ENCODE results near the gene DISC1.
"Not testable (repeated sequence)": the region's sequence is repeated elsewhere in the genome, so short reads cannot be mapped to it uniquely, and the experiment has no call there.

Gene DISC1

DNA sequence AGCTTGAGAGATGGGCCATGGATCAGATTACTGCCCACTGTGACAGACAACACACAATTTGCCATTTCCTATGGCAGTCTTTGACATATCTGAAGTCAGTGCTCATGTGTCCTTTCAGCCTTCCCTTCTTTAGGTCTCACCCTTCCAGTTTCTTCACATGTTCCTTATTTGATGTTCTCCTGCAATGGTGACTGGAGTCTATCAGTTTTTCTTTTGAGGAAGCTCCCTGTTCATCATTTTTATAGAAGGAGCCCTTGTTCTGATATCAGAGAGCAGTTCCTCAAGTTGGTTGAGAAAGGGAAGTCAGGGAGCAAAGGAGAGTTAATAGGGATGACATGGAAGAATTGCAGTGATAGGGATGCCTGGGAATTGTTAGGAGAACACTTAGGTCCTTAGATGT is 42.2 kb downstream of the DISC1 start:
- no peak for DNase-seq (ENCODE audit: low read depth in 2 of 2)

DNA sequence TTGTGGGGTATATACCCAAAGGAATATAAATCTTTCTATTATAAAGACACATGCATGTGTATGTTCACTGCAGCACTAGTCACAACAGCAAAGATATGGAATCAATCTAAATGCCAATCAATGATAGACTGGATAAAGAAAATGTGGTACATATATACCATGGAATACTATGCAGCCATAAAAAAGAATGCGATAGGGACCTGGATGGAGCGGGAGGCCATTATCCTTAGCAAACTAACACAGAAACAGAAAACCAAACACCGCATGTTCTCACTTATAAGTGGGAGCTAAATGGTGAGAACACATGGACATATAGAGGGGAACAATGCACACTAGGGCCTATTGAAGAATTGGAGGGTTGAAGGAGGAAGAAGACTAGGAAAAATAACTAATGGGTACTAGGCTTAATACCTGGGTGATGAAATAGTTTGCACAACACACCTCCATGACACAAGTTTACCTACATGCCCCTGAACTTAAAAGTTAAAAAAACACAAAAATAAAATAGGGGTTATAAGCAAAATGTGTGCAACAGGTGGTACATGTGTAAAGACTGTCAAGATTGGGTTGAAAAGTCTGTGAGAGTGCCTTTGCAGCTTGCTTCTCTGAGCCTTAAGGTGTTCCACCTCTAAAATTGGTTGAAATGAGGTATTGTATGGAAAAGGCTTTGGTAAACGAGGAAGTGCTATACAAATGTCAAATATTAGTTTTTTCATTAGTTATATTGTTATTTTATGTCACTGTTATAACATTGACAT is 43.5 kb downstream of the DISC1 start:
- not testable (repeated sequence) for DNase-seq (ENCODE audit: low read depth in 2 of 2)

DNA sequence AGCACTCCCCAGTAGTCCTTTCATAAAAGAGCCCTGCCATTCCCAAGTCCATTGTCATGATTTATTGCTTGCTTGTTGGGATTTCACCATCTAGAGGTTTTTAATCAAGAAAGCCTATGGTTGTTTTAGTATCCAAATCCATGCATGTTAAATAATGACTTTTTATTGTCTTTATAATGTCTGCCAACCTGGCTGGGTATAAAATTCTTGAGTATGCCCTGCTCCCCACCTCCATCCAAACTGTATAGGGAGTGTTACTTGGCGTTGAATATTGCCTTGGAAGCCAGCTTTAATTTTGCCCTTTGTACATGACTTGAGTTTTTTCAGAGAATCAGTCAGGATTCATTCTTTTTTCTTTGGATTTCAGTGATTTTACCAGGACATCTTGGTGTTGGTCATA is 44.2 kb downstream of the DISC1 start:
- no peak for DNase-seq (ENCODE audit: low read depth in 2 of 2)

DNA sequence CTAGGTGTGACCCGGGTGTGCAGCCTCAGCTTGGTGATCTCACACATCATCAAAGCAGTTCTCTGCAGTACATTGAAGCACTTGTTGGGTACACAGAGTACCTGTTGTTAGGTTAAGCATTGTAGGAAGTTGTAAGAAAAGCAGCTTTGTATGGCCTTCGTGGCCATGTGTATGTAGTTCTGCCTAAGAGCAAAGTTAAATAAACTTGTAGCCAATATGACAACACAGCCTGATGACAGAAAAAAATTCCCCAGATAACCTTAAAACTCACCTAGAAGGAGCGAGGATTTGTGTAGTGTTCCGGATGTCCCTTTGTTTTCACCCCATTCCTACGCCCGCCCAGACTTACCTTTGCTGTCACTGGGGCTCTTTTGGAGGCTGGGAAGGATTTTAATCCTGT is 48.0 kb downstream of the DISC1 start:
- no peak for DNase-seq (ENCODE audit: low read depth in 2 of 2)

DNA sequence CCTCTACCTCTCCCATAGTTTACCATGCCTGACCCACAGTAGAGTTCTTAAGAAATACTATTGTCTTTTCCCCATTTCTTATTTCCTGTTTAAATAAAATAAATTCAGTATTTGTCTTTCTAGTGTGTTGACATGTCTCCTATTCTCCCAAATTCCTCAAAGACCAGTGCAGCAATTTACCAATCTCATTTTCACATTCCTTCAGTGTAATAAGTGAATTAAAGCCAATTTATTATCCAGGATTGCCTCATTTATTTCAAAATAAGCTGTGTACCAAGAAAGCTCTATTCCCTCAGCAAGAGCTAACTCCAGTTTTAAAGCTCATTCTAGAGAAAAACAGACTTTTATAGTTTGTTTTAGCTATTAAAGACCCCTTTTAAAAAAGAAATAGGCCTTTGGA is 49.9 kb downstream of the DISC1 start:
- DNase-seq (ENCODE audit: low read depth in 2 of 2): no peak

DNA sequence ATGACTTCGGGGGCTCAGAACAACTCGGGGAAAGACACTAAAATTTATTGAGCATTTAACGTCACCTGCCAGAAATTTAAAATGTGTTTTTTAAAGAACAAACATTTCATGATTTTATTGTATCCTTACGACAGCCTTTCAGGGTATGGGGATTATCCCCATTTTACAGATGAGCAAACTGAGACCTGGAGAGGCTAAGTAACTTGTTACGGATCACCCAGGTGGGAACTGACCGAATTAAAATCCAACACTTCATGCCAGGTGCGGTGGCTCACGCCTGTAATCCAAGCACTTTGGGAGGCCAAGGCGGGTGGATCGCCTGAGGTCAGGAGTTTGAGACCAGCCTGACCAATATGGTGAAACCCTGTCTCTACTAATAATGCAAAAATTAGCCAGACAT is 50.9 kb downstream of the DISC1 start:
- DNase-seq (ENCODE audit: low read depth in 2 of 2): no peak

DNA sequence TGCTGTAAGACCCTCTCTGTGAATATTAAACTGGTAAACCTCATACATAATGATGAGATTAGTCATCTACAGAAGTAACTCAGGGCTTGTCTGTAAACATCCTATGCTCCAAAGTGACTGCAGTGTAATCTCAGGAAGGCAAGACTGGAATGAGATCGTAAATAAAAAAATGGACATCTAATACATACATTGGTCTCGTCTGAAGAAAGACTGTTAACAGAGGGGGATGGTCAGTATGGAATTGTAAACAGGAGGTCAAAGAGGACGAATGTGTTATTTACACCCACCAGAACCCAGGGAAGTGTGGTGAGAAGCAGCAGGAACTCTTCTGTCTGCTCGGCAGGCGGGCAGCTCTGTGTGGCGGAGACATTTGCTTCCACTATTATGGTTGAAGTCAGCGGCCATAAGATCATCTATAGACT is 51.4 kb downstream of the DISC1 start:
- DNase-seq (ENCODE audit: low read depth in 2 of 2): no peak

DNA sequence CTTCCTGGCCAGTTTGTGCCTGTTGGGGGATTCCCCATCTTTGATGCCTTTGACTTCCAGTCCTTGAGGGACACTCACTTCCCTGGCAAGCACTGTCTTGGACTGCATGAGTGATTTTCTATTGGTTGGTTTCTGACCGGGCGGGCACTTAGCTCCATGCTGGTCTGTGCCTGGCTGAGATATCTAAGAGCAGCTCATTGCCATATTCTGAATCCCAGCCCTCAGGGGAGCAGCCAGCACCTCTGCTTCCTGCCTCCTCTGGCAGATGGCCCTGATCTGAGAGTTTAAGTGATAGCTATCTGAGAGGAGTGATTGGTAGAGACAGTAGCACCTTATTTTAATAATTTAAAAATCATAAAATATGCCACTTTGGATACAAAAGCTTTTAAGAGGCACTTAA is 52.5 kb downstream of the DISC1 start:
- DNase-seq (ENCODE audit: low read depth in 2 of 2): no peak

DNA sequence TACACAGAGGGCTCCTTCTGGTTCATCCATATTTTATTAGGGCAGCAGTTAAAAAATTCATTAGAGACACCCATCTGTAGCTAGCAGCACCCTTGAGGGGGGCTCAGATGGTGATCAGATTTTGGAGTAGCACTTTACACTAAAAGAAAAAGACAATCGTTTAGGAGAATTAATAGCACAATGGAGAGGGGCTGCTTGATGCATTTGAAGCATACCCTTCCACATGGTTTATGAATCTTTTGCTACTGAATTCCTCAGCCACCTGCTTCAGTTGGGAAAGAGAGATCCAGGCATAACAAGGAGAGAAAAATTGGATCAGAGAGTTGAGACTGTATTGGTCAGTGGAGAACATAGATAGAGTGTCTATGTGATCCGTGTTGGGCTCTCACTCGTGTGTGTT is 54.4 kb downstream of the DISC1 start:
- DNase-seq (ENCODE audit: low read depth in 2 of 2): no peak

DNA sequence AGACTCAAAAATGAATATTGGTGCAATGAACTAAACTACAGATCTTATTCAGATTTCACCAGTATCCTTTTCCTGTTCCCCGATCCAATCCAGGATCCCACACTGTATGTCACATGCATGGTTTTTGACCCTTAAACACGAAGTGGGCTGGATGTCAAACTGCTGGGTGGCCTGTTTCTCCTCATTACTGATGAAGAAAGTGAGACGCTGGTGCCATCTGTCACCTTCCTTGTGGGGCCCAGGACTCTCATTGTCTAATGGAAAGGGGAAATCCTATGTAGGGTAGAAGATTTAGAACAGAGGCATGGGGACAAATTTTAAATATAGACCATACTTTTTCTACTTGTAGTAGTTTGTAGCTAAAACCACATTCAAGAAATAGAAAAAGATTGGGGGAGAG is 56.2 kb downstream of the DISC1 start:
- no peak for DNase-seq (ENCODE audit: low read depth in 2 of 2)

DNA sequence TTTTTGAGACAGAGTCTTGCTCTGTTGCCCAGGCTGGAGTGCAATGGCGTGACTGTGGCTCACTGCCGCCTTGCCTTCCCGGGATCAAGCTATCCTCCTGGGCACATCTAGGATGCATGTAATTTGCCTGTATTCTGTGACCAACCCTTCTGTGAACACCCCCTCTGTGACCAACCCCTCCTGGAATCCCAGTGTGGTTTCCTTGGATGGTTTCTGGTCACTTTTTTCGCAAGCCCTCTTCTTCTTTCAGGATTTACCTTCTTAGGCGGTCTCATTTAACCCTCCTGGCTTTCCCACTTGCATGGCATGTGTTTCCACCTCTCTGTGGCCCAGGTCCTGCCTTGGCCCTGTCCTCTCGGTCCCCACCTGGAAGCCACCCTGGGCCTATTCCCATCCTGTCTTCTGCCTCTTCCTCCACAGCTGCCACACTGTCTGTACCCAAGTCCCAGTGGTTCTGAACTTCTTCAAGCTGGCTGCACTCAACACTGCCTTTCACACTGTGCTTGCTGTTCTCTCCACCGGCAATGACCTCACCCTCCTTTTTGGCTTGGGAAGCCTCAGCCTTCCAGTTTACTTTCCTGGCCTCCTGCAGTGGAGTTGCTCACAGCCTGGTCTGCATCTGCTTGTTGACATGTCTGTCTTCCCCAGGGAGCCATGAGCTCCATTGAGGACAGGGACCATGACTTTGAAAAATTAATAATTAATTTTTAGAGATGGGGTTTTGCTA is 57.0 kb downstream of the DISC1 start:
- no peak for DNase-seq (ENCODE audit: low read depth in 2 of 2)

DNA sequence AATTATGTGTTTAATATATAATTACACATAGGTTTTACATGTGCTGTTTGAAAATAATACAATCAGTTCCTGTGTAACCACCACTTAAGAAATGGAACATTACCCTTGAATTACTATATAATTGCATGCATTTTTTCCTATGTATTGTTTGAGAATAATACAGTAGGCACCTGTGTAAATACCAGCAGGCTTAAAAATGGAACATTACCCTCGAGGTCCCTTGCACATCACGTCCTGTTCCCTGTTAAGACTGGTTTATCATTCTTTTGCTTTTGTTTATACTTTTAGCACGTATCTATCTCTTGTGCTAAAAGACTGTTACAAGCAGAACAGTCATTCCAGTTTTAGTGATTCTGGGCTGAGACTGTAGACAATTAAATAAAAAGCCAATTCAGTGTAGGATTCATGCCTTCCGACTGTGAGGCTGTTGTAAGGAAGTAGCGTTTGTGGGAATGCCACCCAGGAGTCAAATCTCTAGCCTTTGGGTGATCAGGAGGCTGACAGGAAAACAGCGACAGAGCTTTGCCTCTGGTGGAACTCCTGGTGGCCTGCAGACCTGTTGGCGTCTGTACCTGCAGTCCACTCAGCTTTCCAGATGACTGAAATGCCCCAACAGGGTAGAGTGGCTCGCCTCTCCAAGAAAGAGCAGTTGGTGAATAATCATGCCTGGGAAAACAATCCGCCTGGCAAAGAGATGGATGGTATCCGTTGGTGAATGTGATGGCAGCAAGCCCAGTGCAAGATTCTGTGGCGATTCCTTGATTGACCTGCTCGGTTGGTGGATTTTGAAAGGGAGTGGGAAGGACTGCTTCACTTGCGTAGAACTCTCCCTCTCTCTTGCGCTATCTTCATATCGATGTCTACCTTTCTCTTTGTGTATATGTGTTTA is 58.0 kb downstream of the DISC1 start:
- no peak for DNase-seq (ENCODE audit: low read depth in 2 of 2)

DNA sequence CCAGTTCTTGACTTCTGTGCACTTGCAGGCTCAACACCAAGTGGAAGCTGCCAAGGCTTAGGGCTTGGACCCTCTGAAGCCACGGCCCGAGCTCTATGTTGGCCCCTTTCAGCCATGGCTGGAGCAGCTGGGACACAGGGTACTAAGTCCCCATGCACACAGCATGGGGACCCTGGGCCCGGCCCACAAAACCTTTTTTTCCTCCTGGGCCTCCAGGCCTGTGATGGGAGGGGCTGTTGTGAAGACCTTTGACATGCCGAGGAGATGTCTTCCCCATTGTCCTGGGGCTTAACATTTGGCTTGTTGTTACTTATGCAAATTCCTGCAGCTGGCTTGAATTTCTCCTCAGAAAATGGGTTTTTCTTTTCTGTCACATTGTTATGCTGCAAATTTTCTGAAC is 59.8 kb downstream of the DISC1 start:
- no peak for DNase-seq (ENCODE audit: low read depth in 2 of 2)

DNA sequence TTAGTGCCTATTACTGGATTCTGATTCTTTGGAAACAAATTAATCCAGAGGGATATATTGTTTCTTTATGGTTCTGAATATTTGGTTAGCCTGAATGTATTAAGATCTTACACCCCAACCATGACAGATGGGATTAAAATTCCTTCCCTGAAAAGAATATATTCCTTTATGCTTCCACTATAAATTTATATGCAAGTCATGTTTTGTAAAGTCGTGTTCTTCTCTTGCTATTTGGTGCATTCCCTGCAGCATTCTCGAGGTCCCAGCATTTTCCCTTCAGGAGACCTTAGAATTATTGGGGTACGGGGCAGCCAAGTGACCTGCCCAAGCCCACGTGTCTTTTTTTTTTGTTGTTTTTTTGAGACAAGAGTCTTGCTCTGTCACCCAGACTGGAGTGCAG is 62.4 kb downstream of the DISC1 start:
- DNase-seq (ENCODE audit: low read depth in 2 of 2): no peak

DNA sequence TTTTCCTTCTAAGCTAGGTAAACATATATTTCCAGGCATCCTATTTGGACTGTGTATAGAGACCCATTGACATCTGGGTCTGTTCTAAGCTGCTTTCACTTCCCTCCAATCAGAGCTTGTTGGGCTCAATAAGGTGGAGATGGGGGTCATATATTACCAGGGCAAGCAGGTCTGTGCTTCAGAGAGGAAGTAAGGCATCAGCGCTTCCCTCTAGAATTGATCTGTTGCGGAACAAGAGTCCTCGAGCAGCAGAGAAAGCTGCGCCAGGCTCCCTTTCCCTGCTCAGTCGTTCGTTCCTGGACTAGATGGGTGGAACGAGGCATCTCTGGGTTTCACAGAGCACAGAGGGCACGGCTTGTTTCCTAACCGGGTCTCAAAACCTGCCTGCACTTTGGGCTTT is 63.5 kb downstream of the DISC1 start:
- no peak for DNase-seq (ENCODE audit: low read depth in 2 of 2)

DNA sequence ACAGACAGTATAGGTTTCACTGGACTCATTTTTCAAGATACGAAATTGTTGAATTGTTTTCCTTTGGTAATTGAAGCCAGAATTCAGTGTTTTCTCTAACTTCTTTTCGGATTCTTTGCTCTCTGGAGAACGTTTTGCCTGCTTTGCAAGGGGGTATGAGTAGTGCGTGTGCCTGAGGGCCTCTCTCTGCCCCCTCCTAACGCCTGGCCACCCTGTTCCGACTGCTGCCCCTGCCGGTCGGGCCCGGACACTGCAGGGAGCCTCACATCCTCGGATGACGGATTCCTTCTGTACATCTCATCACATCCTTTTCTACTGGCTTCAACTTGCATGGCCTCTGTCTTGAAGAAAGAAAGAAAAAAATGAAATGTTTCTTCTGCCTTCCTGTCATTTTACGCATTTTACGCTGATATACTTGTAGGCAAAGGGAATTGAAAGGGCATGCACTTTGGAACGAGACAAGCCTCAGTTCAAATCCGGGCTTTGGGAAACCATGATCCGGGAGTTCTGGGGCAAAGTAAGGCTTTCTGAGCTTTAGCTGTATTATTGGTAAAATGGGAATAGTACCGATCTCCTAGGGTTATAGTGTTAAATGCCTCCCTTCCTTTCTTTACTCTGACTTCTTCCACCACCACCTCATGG is 65.1 kb downstream of the DISC1 start:
- DNase-seq (ENCODE audit: low read depth in 2 of 2): no peak

DNA sequence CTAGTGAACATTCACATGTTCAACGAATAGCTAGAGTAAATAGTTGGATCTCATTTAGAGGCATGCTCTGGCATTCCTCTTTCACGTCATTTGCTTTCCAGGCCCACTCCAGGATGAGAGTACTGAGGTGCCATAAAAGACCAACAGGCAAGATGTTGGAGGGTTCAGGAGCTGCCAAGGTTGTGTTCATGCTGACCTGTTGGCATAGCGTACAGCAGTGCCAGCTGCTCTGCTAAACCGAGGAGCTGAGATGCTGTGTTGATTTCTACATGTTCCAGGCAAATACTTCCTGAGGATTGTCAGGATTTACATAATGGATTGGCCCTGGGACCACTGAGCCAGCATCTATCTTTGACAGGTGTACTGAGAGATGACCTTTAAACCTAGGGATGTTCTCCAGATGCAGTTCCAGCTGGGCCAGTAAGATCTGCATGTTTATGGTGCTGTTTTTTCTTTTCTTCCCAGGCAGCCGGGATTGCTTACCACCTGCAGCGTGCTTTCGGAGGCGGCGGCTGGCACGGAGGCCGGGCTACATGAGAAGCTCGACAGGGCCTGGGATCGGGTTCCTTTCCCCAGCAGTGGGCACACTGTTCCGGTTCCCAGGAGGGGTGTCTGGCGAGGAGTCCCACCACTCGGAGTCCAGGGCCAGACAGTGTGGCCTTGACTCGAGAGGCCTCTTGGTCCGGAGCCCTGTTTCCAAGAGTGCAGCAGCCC is 66.9 kb downstream of the DISC1 start:
- DNase-seq (ENCODE audit: low read depth in 2 of 2): no peak

DNA sequence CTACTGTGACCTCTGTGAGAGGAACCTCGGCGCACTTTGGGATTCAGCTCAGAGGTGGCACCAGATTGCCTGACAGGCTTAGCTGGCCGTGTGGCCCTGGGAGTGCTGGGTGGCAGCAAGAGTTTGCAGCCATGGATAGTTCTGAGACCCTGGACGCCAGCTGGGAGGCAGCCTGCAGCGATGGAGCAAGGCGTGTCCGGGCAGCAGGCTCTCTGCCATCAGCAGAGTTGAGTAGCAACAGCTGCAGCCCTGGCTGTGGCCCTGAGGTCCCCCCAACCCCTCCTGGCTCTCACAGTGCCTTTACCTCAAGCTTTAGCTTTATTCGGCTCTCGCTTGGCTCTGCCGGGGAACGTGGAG is 67.5 kb downstream of the DISC1 start:
- DNase-seq (ENCODE audit: low read depth in 2 of 2): no peak

DNA sequence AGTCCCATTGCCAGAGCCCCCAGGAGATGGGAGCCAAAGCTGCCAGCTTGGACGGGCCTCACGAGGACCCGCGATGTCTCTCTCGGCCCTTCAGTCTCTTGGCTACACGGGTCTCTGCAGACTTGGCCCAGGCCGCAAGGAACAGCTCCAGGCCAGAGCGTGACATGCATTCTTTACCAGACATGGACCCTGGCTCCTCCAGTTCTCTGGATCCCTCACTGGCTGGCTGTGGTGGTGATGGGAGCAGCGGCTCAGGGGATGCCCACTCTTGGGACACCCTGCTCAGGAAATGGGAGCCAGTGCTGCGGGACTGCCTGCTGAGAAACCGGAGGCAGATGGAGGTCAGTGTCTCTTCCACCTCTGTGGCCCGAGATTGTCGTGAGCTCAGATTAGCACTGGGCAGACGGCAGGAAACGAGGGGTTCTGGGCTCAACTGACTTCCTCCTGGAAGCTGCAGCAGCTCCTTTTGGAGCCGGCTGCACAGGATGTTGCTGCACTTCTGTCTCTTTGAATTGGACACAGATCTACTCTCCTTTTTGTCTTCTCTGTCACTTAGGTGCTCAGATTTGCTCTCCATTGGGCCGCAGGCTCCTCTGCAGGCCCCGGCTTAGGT is 68.0 kb downstream of the DISC1 start:
- no peak for DNase-seq (ENCODE audit: low read depth in 2 of 2)

DNA sequence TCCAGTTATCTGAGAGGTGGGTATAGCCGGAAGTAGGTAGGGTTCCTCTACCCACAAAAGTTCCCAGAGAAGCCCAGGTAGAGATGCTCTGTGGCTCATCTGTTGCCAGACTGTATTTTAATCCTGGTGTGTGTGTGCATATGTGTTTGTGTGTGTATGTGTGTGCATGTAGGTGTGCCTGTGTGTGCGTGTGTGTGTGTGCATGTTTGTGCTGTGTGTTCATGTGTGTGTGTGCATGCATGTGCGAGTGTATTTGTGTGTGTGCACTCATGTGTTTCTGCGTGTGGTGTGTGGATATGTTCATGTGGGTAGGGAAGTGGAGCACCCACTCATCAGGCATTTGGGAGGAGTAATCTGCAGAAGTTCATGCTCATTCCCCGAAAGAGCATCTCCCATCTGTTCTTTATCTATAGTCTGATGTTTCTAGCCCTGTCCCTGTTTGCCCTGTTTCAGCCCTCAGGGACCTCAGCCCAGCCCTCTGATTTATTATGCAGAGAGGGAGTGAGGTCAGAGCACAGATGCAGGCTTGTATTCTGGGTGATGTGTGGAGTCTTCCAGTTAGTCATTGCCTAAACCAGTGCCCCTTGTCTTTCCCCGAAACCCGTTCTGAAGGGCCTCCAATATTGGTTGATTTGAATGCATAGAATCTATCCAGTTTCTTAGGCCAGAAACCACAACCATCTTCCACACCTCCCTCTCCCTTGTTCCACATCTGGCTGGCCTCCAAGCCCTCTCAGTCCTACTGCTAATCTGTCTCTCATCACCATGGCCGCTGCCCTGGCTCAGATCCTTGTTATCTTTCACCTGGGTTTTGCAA is 69.1 kb downstream of the DISC1 start:
- no peak for DNase-seq (ENCODE audit: low read depth in 2 of 2)

Measured in stimulated activated CD8-positive, alpha-beta memory T cell treated with anti-CD3 and anti-CD28 coated beads, Interleukin-15, amount 100 ng/mL, for 4 hours (primary cell).